Measurements from ENCODE around the gene CKAP5. TPM values are rescaled to one million over a fixed set of nuclear protein-coding genes. Genes with fewer than 3 reads are reported as not detected.

CKAP5 gene
- total RNA-seq, 2 donors from 2014 or later, result 162 to 211 TPM

- Mint-ChIP-seq H3K36me3 (ENCODE audit: low read depth) (peaks cover 59% of the 10 kb centered on the region), H3K4me1 (peaks cover 4% of the 10 kb centered on the region), H3K27me3 (ENCODE audit: insufficient read depth) (no peaks in the 10 kb centered on the region), H3K9me3 (no peaks in the 10 kb centered on the region), H3K4me3 (no peak overlapping the region), H3K27ac (no peak overlapping the region)
- no peak overlapping the region for H3K9ac ChIP-seq (ENCODE audit: extremely low read depth, low read length, poor library complexity, severe bottlenecking)
- H3K4me1 ChIP-seq (ENCODE audit: control insufficient read depth, insufficient read depth, low read length), result no peaks in the 10 kb centered on the region
- no peak for DNase-seq
- no peaks in the 10 kb centered on the region for H3K9me3 ChIP-seq (ENCODE audit: control insufficient read depth, low read length)
- 84 to 95% methylated on average over 7 to 12 of the region's 12 CpGs for WGBS, 2 experiments (ENCODE audit: insufficient coverage in 1 of 2, insufficient read length in 1 of 2)
- H3K4me3 ChIP-seq (ENCODE audit: low read length), result no peak overlapping the region
- peaks cover 59% of the 10 kb centered on the region for H3K36me3 ChIP-seq (ENCODE audit: control insufficient read depth, insufficient read depth, low read length)
- H3K27ac ChIP-seq (ENCODE audit: low read depth, low read length), result no peak overlapping the region
- TF ChIP-seq, protein P1, sequence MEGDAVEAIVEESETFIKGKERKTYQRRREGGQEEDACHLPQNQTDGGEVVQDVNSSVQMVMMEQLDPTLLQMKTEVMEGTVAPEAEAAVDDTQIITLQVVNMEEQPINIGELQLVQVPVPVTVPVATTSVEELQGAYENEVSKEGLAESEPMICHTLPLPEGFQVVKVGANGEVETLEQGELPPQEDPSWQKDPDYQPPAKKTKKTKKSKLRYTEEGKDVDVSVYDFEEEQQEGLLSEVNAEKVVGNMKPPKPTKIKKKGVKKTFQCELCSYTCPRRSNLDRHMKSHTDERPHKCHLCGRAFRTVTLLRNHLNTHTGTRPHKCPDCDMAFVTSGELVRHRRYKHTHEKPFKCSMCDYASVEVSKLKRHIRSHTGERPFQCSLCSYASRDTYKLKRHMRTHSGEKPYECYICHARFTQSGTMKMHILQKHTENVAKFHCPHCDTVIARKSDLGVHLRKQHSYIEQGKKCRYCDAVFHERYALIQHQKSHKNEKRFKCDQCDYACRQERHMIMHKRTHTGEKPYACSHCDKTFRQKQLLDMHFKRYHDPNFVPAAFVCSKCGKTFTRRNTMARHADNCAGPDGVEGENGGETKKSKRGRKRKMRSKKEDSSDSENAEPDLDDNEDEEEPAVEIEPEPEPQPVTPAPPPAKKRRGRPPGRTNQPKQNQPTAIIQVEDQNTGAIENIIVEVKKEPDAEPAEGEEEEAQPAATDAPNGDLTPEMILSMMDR (conservative IDR thresholded peaks at IDR 0.05), result no peak
- H3K27me3 ChIP-seq (ENCODE audit: control insufficient read depth, insufficient read depth, low read length, poor library complexity, severe bottlenecking), result no peaks in the 10 kb centered on the region
These were observed 104.2 kb downstream of the CKAP5 start for GRCh38 chr11:46741600-46742484.

DNA sequence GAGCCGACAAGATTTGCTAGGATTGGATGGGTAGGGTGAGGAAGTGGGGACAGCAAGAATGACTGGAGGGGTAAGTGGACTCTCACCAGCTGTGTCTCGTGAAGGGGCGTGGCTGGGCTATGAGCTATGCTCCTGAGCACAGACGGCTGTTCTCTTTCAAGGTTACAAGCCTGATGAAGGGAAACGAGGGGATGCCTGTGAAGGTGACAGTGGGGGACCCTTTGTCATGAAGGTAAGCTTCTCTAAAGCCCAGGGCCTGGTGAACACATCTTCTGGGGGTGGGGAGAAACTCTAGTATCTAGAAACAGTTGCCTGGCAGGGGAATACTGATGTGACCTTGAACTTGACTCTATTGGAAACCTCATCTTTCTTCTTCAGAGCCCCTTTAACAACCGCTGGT, 107.2 kb downstream of the CKAP5 start:
- WGBS, 2 experiments (ENCODE audit: insufficient coverage in 1 of 2, insufficient read length in 1 of 2), result 80 to 89% methylated on average over 3 to 6 of the region's 6 CpGs
- peaks cover 30% of the 10 kb centered on the region for H3K36me3 ChIP-seq (ENCODE audit: control insufficient read depth, insufficient read depth, low read length)
- no peak overlapping the region for H3K4me3 ChIP-seq (ENCODE audit: low read length)
- H3K9me3 ChIP-seq (ENCODE audit: control insufficient read depth, low read length), result no peaks in the 10 kb centered on the region
- Mint-ChIP-seq H3K9me3 (no peaks in the 10 kb centered on the region), H3K27me3 (ENCODE audit: insufficient read depth) (no peaks in the 10 kb centered on the region), H3K27ac (no peak overlapping the region), H3K36me3 (ENCODE audit: low read depth) (peaks cover 37% of the 10 kb centered on the region), H3K4me3 (no peak overlapping the region), H3K4me1 (no peaks in the 10 kb centered on the region)
- TF ChIP-seq, protein P1 (conservative IDR thresholded peaks at IDR 0.05), result no peak
- no peak overlapping the region for H3K9ac ChIP-seq (ENCODE audit: extremely low read depth, low read length, poor library complexity, severe bottlenecking)
- H3K27me3 ChIP-seq (ENCODE audit: control insufficient read depth, insufficient read depth, low read length, poor library complexity, severe bottlenecking), result no peaks in the 10 kb centered on the region
- no peak overlapping the region for H3K27ac ChIP-seq (ENCODE audit: low read depth, low read length)
- no peaks in the 10 kb centered on the region for H3K4me1 ChIP-seq (ENCODE audit: control insufficient read depth, insufficient read depth, low read length)
- no peak for DNase-seq

GRCh38 chr11:46737699-46738098, 108.4 kb downstream of the CKAP5 start:
- Mint-ChIP-seq H3K27me3 (ENCODE audit: insufficient read depth) (no peaks in the 10 kb centered on the region), H3K4me3 (no peak overlapping the region), H3K36me3 (ENCODE audit: low read depth) (peaks cover 25% of the 10 kb centered on the region), H3K9me3 (no peaks in the 10 kb centered on the region), H3K4me1 (no peaks in the 10 kb centered on the region), H3K27ac (no peak overlapping the region)
- Histone ChIP-seq H3K9ac (ENCODE audit: extremely low read depth, low read length, poor library complexity, severe bottlenecking) (no peak overlapping the region), H3K27ac (ENCODE audit: low read depth, low read length) (no peak overlapping the region), H3K36me3 (ENCODE audit: control insufficient read depth, insufficient read depth, low read length) (peaks cover 18% of the 10 kb centered on the region), H3K4me1 (ENCODE audit: control insufficient read depth, insufficient read depth, low read length) (no peaks in the 10 kb centered on the region), H3K27me3 (ENCODE audit: control insufficient read depth, insufficient read depth, low read length, poor library complexity, severe bottlenecking) (no peaks in the 10 kb centered on the region), H3K4me3 (ENCODE audit: low read length) (no peak overlapping the region), H3K9me3 (ENCODE audit: control insufficient read depth, low read length) (no peaks in the 10 kb centered on the region)
- DNase-seq, result no peak
- WGBS, 2 experiments (ENCODE audit: insufficient coverage in 1 of 2, insufficient read length in 1 of 2), result 89 to 94% methylated on average over 11 of the region's 11 CpGs
- TF ChIP-seq, protein P1 (conservative IDR thresholded peaks at IDR 0.05), result no peak

Measured in endodermal cell (in vitro differentiated cells).